22Rv1 (cell line): Measurements from ENCODE around the gene PDHA1.

Experiments used
- ZFX ChIP-seq: fragments of 450-650 bp; IDR thresholded peaks from 2 replicates; pipeline ENCODE4 v1.6.1; 2017; ENCODE audit warnings: antibody characterized with exemption, borderline replicate concordance
- TF ChIP-seq, protein P1 (sequence below): fragments of 450-650 bp; IDR thresholded peaks from 2 replicates; pipeline ENCODE4 v1.5.1; 2017; ENCODE audit warnings: mild to moderate bottlenecking

DNA sequence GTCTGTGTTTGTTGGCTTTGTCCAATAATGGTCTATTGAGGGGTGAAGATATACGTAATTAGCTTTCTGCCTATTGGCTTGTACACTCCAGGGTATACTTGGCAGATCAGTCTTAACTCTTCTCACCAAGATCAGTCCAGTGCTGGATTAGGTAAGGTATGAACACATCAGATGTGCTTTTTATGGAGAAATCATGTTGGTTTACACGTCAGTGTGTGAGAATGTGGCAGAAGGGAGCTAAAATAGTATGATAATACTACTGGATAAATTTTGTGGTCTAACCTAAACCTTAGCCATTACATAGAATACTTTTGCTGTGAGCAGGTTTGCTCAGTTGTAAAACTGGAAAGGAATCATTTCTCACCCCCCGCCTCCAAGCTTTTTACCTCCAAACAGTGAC lies 4.2 kb downstream of the PDHA1 start:
- TF ChIP-seq, protein P1, sequence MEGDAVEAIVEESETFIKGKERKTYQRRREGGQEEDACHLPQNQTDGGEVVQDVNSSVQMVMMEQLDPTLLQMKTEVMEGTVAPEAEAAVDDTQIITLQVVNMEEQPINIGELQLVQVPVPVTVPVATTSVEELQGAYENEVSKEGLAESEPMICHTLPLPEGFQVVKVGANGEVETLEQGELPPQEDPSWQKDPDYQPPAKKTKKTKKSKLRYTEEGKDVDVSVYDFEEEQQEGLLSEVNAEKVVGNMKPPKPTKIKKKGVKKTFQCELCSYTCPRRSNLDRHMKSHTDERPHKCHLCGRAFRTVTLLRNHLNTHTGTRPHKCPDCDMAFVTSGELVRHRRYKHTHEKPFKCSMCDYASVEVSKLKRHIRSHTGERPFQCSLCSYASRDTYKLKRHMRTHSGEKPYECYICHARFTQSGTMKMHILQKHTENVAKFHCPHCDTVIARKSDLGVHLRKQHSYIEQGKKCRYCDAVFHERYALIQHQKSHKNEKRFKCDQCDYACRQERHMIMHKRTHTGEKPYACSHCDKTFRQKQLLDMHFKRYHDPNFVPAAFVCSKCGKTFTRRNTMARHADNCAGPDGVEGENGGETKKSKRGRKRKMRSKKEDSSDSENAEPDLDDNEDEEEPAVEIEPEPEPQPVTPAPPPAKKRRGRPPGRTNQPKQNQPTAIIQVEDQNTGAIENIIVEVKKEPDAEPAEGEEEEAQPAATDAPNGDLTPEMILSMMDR: no peak
- no peak for TF ChIP-seq ZFX
